CD4-positive, alpha-beta T cell treated with Interleukin-6 at 100 ng/mL for 8 hours (primary cell): ENCODE results near the gene EIF3L.
A peak's percentile ranks its signal among the peaks of the same experiment; 100 is the strongest.

Experiments
- DNase-seq: peaks from one replicate; pipeline ENCODE4 v3.0.0-alpha.2; 2020; ENCODE audit warnings: mixed read lengths, low spot score

Gene EIF3L

DNA sequence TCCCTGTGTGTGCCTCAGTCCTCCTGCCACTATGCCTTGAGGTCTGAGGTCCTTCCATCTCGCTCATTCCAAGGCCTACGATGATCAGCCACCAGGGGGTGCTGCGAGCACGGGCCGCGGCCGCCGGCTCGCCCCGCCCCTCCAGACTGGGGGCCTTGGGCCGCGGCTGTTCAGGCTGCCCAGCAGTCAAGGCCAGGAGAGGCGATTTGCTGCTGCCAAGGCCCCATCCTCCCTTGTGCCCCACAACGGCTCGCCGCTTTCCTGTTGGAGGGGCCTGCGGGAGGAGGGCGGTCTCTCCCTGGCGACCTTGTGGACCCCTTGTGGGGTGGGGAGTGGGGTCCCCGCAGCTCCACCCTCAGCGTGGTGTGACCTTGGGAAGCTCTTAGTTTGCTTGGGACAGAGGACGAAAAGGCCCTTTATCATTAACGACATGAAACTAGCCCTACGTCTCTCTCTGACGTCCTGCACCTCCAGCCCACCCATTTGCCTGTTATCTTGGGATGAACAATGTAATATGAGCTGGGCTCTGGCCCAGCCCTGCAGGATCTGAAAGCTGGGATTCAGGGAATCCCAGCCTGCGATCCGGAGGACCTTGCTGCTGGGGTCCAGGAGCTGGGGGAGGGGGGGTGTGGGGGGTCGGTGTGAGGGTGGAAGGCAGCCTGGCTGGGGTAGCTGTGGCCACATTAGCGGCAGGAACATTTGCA is 31.4 kb upstream of the EIF3L start:
- DNase-seq: peak; percentile 70

DNA sequence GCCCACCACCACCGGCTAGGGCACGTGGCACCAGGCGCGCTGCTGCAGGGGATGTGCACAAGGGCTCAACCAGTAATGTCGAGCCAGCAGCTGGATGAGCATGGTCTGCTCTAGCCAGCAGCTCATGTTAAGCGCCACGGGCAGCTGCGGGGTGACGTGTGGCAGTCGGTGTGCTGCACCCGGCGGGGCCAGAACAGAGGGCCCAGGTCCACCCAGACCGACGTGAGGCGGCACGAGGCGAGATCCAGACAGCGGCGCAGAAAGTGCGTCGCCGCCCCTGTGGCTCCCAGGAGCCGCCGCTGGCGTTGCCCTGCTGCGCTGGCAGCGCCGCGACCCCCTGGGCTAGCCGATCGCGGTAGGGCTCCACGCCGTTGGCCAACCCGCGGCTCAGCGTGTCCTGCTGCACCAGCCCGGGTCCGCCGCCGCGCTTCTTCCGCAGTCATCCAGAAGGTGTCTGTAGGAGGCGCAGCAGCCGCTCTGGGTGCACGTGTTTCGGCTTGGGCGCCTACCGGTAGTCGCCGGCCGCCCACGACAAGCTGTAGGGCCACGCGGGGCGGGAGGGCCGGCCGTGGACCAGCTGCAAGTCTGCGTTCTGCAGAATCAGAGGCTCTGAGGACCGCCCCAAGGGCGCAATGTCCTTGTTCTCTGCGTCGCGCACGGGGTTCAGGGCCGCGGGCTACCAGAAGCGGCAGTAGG is 30.7 kb upstream of the EIF3L start:
- peak; percentile 59 for DNase-seq

DNA sequence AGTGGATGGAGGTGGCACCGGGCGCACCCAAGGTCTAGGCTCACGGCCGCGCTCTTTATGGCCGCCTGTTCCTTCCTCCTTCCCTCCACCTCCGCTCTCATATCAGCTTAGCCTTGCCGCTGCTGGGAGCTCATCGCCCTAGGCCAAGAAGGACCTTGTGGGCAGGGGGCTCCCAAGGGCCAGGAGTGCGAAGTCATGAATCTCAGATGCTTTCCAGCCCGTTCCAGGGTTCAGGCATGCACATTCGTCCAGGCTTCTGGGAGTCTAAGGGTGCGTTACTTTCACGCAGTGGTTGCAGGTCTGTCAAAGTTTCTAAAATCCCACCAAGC is 30.1 kb upstream of the EIF3L start:
- no peak for DNase-seq

DNA sequence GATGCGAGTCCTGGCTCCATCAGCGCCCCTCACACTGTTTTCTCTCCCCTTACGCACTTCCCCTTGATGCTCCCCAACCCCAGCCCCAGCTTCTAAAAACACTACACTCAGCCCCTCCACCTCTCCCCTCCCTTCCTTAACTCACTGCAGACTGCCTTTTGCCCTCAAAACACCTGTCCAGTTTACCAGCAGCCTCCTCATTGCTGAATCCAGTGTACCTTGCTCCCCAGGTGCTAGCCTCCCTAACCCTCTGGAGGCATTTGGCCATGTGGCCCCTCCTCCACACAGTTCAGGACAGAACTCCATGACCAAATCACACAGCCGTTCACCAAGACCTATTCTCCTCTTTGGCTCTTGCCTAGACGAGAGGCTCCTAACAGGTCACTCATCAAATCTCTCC is 28.9 kb upstream of the EIF3L start:
- DNase-seq: no peak

DNA sequence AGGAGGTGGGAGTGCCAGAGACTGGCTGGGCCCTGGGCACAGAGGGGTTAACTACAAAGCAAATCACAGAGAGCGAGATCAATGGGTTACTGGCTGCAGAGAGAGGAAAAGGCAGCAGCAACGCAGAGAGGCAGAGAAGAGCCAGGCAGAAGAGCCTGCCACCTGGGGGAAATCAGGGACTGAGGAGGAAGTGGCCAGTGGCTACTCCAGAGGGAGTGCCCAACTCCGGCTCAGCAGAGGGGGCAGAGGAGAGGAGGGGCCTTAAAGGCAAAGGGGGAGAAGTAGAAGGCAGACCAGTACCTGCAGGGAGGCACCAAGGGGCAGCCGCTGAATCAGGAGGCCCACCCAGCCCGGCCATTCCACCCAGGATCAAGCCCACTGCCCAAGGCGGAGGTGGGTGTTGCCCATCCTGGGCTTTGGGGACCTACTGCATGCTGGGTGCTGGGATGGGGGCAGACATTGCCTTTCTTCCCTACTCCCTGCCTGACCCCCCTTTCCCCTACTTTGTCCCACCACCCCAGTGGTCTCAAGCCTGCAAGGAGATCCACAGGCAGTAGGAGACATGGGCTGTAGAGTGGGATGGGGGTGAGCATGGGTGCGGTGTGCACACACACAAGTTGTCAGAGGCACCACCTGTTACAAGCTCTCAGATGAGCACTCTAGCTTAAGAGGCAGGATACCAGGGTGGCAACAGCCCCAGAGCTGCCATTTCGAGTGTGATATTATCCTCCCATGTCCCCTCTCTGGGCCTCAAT is 27.0 kb upstream of the EIF3L start:
- no peak for DNase-seq

DNA sequence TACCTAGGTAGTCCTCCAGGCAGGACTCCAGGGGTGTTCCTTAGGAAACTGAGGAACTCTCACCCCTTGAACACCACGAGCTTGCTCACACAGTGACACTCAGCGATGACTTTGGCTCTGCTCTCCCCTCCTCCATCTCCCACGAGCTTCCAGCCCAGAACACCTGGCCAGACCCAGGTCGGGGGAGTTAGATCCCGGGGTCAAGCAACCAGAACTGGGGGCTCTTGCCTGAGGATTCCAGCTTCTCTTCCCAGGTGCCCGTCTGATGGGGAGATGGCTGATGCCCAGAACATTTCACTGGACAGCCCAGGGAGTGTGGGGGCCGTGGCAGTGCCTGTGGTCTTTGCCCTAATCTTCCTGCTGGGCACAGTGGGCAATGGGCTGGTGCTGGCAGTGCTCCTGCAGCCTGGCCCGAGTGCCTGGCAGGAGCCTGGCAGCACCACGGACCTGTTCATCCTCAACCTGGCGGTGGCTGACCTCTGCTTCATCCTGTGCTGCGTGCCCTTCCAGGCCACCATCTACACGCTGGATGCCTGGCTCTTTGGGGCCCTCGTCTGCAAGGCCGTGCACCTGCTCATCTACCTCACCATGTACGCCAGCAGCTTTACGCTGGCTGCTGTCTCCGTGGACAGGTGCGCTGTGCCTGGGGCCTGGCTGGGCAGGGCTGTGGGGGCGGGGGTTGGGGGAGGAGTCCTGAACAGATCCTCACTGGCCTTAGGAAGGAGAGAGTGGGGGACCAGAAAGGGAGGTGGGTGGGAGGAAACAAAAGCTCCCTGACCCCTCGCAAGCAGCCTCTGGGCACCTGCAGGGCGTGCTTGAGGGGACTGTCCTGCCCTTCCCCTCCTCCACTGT is 25.9 kb upstream of the EIF3L start, which contains the start of gene GALR3:
TSS of gene GALR3 (plus strand) at position 249 of the 852 bp plus-strand sequence. CDS start at position 274, 25 bp downstream.
- no peak for DNase-seq

DNA sequence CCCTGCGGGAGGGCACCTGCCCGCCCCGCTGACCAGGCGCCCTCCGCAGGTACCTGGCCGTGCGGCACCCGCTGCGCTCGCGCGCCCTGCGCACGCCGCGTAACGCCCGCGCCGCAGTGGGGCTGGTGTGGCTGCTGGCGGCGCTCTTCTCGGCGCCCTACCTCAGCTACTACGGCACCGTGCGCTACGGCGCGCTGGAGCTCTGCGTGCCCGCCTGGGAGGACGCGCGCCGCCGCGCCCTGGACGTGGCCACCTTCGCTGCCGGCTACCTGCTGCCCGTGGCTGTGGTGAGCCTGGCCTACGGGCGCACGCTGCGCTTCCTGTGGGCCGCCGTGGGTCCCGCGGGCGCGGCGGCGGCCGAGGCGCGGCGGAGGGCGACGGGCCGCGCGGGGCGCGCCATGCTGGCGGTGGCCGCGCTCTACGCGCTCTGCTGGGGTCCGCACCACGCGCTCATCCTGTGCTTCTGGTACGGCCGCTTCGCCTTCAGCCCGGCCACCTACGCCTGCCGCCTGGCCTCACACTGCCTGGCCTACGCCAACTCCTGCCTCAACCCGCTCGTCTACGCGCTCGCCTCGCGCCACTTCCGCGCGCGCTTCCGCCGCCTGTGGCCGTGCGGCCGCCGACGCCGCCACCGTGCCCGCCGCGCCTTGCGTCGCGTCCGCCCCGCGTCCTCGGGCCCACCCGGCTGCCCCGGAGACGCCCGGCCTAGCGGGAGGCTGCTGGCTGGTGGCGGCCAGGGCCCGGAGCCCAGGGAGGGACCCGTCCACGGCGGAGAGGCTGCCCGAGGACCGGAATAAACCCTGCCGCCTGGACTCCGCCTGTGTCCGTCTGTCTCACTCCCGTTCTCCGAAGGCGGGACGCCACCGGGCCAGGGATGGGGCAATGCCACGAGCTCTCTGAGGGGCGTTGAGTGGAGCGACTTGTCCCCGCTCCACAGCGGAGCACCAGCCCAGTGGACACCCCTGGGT is 24.3 kb upstream of the EIF3L start:
- DNase-seq: no peak

DNA sequence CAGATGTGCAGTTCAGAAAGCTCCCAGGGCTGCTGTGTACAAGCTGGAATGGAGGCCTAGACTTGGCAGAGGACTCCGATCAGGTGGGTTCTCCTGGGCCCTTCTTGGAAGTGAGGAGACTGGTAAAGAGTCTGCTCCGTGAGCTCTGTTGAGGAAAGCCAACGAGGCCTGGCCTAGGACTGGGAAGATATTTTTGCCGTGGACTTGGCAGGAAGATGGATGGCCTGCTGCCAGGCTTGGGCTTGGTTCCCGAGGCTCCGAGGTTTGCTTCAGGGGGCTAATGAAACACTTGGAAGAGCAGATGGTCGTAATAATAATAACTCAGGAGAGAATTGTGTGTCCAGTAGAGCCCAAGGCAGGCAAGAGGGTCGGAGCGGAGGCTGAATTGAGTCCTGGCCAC is 22.2 kb upstream of the EIF3L start:
- DNase-seq: no peak

DNA sequence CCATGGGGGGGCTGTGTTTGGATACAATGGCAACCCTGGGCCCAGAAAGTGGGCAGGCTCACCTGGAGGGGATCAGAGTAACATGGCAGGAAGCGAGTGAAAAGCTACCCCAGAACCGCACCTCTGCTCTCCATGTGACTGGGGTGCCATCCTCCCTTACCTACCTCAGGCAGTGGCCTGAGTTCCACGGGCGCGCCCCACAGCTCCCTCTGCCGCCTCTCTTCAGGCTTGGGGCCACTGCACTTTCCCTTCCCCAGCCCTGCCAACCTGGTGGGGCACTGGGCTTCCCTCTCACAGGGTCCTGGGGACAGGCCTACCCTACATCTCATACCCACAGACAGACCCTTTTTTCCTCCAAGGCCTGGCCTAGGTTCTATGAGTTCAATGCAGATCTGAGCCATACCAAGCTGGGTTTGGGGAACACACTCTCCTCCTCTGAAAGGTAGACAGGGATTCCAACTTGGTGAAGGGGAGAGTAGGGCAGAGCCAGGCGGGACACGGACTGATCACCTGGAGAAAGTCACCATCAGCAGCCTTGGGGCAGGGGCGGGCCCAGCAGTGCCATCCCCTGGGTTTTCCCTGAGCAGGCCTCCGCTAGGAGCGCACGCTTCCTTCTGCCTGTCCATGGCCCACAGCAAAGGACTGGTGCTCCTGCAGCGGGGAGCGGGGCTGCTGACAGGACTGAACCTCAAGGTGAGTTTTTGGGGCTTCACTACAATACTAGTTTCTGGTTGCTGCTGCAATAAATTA is 19.0 kb upstream of the EIF3L start:
- DNase-seq: no peak

DNA sequence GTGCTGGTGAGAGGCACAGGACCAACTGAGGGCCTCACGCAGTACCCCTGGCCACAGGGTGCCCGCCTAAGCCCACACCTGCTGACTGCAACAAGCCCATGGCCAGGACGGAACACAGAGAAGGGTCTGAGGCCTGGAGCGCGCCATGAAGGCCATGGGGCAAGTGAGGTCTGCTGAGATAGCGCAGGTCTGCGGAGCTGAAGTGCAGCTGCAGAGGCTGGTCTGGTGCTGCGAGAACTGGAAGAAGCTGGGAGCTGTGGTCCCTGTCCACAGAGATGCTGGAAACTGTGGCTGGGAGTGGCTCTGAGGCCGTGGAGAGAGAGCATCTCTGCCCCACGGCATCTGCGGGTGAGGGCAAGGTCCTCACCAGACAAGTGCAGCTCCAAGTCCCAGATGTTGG is 17.7 kb upstream of the EIF3L start:
- no peak for DNase-seq

DNA sequence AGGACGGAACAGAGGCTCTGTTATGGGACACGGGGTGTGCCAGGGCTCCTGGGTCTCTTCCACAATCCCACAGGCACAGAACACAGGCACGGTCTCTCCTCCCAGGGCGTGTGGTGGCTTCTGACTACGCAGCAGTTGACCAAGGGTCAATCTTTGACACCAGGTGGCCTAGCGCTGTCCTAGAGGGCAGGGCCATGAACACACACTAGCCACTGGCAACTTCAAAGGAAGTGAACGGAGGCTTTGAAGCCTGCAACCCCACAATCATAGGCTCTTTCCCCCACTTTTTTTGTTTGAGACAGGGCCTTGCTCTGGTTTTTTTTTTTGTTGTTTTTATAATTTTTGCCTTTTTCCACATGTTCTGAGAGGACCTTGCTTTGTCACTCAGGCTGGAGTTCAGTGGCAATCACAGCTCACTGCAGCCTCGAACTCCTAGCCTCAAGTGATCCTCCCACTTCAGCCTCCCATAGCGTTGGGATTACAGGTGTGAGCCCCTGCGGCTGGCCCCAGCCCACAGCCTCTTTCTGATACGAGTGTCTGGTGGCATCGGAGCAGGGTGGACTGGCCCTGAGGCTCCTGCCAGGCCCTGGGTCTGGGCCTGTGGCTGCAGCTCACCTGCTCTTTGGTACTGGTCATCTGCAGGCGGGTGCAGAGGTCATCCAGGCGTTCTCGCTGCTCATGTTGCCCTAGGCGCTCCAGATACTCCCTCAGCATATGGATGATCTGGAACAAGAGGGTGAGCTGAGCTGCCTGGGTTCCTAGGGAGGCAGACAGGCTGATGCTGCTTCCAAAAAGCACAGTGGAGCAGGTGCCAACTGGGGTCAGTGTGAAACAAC is 17.0 kb upstream of the EIF3L start:
- no peak for DNase-seq

DNA sequence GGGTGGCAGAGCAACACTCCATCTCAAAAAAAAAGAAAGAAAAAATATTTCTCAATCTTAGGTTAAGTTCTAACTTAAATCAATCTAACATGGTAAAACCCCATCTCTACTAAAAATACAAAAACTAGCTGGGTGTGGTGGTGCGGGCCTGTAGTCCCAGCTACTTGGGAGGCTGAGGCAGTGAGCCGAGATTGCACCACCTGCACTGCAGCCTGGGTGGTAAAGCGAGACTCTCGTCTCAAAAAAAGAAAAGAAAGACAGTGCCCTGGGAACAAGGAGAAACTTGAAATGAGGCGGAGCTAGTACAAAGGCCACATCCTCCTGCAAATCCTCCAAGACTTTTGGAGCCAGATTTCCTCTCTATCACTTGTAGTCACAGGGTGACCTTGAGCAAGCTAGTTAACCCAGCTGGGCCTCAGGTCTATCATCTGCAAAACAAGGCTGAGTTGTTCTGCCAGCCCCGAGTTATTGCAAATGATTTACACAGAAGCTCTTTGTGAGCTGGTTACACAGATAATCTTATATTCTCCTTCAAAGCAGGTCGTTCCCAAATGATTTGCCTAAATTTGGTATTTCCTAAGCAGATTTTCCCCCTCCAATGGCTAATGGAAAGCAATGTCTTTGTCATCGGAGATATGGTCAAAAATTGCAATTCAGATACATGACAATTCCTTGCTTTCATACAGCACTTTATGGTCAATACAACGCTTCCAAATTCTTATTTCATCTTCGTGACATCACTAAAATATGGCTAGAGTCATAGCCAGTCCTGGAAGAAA is 7.0 kb upstream of the EIF3L start:
- DNase-seq: no peak

DNA sequence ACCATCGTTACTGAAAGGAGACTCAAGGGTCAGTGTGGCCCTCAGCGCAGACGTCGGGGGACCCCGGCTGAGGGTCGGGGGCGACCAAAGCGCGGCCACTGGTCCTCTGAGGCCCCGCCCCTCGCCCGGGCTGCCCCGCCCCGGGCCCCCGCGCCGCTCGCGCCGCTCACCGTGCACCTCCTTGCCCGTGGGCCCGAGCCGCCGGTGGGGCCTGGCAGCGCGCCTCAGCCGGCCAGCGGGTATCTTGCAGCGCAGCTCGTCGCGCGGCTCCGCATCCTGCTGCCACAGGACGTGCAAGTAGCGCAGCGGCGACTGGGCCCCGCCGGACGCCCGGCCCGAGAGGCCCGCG is 5.5 kb upstream of the EIF3L start:
- DNase-seq: peak; percentile 20

DNA sequence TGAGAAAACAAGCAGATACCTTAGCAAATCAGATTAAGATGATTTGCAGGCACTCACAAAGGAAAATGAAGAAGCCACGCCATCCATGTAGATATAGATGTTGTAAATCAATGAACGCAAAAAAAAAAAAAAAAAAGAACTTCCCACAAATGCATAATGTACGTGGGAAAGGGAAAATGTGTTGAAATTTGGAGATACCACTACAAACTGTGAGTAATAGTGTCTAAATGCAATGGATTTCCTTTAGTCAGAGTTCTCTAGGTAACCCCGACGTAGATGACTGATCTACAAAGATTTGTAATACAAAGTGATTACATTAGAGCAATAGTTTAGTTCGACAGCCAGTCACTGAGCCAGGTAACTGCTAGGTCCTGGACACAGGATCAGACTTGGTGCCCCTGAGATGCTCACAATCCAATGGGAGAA is 4.3 kb upstream of the EIF3L start:
- DNase-seq: no peak

DNA sequence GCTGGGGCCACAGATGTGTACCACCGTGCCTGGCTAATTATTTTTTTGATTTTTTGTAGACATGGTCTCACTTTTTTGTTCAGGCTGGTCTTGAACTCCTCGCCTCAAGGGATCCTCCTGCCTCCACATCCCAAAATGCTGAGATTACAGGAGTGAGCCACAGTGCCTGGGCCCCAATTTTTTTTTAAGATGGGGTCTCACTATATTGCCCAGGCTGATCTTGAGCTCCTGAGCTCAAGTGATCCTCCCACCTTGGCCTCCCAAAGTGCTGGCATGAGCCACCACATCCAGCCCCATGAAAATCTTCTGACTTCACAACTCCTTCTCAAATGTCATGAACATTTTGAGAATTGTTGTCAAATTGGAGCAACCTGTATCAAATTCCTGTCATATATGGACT is 2.8 kb upstream of the EIF3L start:
- no peak for DNase-seq

DNA sequence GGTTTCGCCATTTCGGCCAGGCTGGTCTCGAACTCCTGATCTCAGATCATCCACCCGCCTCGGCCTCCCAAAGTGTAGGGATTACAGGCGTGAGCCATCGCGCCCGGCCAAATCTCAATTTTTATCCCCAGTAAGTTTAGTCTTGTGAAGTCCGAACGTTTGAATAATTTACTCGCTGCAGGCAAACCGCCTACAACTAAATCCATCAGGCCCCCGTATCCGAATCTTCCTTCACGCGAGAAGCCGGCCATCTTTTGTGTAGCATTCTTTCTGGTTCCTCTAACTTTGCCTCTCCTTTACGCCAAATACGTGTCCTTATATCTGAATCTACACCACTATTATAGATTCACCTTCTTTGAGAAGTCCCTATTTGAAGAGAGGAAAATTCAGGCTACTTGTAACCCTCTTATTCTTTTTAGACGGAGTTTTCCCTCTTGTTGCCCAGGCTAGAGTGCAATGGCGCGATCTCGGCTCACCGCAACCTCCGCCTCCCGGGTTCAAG is 581 bp upstream of the EIF3L start:
- DNase-seq: no peak

DNA sequence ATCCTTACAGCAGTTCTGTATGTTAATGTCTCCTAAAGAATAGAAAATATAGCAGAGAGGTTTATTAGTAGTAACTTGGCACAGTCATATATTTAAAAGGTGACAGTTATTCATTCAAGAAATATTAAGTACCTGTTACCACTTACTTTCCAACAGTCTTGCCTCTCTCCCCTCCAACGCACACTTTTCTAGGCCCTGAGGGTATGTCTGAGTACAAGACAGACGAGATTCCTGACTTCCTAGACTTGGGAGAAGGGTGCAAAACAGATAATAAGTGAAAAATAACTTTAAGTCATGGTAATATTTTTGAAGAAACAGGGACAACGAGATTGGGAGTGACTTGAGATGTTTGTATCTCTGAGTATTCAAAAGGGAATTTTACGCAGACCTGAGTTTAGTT is 1.6 kb downstream of the EIF3L start:
- no peak for DNase-seq

DNA sequence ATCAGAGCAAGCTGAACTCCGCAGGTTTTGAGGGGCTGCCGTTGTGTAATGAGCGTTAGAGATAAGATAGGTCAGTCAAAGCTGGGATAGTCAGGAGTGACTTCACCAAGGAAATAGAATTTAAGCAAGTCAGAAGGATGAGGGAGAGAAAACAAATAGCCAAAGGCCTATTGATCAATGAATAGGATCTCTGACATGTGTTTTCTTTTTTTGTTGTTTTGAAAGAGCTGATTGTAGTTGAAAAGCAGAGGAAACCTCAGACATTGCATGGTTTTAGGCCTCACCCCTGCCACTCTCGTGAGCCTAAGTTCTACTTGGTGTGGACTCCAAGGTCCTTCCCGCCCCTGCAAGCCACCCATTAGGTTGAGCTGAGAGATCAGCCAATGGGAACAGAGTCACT is 3.2 kb downstream of the EIF3L start:
- DNase-seq: no peak

DNA sequence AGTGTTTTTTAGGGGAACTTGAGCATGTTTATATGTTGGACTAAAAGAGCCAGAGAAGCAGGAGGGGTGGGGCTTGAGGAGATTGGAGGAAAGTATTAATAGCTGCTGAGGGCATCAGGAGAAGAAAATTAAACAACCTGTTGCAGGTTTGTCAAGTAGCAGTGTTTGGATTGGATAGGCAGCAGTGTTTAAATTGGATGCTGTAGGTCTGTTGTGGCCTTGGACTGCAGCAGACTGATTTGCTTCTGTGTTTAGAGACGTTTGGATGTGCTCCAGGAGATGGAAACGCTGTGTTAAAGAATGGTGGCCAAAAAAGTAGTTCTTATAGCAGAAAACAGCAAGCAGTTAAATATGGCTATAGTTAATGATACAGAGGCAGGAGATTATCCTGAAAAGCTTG is 5.7 kb downstream of the EIF3L start:
- DNase-seq: no peak
